OCI-LY1 (cell line): ENCODE results near the gene DGKQ.

Experiments used
- EZH2 ChIP-seq: fragments of 200-600 bp; sonication (generic), shearing (Covaris generic); IDR thresholded peaks from 2 replicates; pipeline ENCODE4 v1.8.0; 2017; ENCODE audit warnings: borderline replicate concordance, mixed run types, mild to moderate bottlenecking, antibody characterized with exemption, low read length, moderate library complexity, mixed read lengths
- TF ChIP-seq, protein P1 (sequence below): fragments of 200-600 bp; sonication (generic), shearing (Covaris generic); IDR thresholded peaks from 2 replicates; pipeline ENCODE4 v1.5.1; 2017; ENCODE audit warnings: mild to moderate bottlenecking, antibody characterized with exemption, low read length, moderate library complexity, mixed read lengths

DNA sequence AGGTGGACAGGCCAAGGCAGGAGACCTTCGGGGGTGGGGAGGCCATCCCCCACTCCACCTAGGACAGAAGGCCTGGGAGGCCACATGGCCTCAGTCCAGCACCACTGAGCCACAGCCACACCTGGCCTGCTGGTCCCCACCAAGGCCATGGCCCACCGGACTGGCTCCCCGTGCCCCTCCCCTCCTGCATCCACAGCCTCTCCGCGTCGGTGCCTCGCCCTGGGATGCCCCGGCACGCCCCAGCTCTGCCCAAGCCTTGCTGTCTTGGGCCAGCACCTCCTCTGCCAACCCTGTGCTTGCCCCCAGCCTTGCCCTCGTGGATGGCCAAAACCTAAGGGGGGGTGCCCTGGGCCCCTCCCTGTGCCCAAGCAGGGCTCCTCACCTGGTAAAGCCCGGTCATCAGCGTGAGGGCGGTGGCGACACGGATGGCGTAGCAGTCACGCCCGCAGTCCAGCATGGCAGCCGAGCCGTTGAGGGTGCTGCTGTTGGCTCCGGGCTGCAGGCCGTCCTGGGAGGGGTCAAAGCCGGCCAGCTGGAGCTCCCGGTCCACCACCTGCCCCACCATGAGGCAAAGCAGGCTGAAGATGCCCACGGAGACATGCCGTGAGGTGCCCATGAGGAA, 17.5 kb upstream of the DGKQ start:
- TF ChIP-seq, protein P1, sequence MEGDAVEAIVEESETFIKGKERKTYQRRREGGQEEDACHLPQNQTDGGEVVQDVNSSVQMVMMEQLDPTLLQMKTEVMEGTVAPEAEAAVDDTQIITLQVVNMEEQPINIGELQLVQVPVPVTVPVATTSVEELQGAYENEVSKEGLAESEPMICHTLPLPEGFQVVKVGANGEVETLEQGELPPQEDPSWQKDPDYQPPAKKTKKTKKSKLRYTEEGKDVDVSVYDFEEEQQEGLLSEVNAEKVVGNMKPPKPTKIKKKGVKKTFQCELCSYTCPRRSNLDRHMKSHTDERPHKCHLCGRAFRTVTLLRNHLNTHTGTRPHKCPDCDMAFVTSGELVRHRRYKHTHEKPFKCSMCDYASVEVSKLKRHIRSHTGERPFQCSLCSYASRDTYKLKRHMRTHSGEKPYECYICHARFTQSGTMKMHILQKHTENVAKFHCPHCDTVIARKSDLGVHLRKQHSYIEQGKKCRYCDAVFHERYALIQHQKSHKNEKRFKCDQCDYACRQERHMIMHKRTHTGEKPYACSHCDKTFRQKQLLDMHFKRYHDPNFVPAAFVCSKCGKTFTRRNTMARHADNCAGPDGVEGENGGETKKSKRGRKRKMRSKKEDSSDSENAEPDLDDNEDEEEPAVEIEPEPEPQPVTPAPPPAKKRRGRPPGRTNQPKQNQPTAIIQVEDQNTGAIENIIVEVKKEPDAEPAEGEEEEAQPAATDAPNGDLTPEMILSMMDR = no peak
- TF ChIP-seq EZH2 = no peak
